Heart left ventricle (tissue), 13 donors: ENCODE results near the gene LRPAP1.
"Not testable (repeated sequence)": the region's sequence is repeated elsewhere in the genome, so short reads cannot be mapped to it uniquely, and the experiment has no call there.

Experiments
- CTCF ChIP-seq, 12 donors: fragments of 200-600 bp; sonication (generic) in 4 of 12; IDR thresholded peaks; one replicate each; pipeline versions ENCODE4 v1.5.0 to v1.8.0; 2018 to 2022; ENCODE audit warnings: antibody characterized with exemption in 12 of 12, mild to moderate bottlenecking in 5 of 12
- POLR2A ChIP-seq, 2 donors: fragments of 450-650 bp; IDR thresholded peaks; one replicate each; pipeline ENCODE4 v1.6.1; 2017; ENCODE audit warnings: antibody characterized with exemption in 2 of 2, mild to moderate bottlenecking in 2 of 2, moderate library complexity in 2 of 2
- donor health status: ischemic (EF 13 %, LVEDD 7.1; RV severe dilation, severe dysfunction).
- donor health status: DM: no; HTN: yes; CAD: no.
- donor health status: DM: no; HTN: no; CAD: no.
- donor health status: ischemic (EF 25% LVEDD 6.9; RV normal size, moderate dysfunction).
- donor health status: ischemic (EF 25% LVEDD 5.7; RV mildly dilated, moderate dysfunction).
- donor health status: ischemic (EF 35%, LVEDD 5.7; RV mildly dilated, moderate dysfunction).
- donor health status: nonischemic (EF 11% LVEDD 7.7; RV severe dilation, severe dysfunction).
- donor health status: DM: yes; HTN: yes; CAD: no.
- donor health status: PGD.
- donor health status: ischemic (EF 29% LVEDD 5.4; RV normal size, mild dysfunction).
- donor health status: nonischemic (EF 23%, LVEDD 6.1; RV moderate dilation, normal function).

DNA sequence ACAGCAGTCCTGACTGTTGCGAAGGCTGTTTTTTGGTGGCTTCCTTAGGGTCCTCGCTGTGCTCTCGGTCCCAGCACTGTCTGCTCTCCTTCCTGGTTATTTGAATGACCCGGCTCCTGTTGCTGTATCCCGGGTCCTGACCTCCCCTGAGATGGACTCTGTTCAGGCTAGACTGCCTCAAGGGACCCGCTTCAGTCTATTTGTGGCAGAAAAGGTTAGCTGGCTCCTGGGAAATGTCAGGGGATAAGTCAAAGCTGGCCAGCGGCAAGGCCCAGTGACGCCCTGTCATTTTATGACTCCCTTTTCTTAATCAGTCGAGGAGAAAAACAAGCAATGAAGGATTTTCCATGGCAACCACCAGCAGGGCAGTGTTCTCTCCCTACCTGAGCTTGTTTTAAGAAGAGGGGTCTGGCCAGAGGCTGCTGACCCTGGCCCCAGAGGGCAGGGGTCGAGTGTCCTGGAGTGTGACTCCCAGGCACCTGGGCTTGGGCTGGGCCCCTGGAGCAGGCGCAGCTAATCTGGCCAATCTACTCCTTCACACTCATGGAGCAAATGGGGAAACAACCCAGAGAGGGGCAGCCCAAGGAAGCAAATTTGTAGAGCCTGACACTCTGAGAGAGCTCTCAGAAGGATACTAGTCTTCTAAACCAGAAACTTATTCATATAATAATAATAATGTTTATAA is 45.1 kb upstream of the LRPAP1 start:
- TF ChIP-seq CTCF, POLR2A (IDR thresholded peaks at IDR 0.05): not testable (repeated sequence)
